Endothelial cell (in vitro differentiated cells): ENCODE measurements around the gene ZDHHC11B. TPM values are rescaled to one million over a fixed set of nuclear protein-coding genes. Genes with fewer than 3 reads are reported as not detected.

Experiments used
- DNase-seq: peaks from one replicate; pipeline ENCODE4 v3.0.0; 2021; ENCODE audit warnings: low spot score
- H3K27ac Mint-ChIP-seq: one replicate; pipeline ENCODE4 v1.8.0; 2021; ENCODE audit warnings: mixed read lengths, inconsistent platforms; ENCODE audit not compliant: unreplicated experiment
- H3K27me3 Mint-ChIP-seq: one replicate; pipeline ENCODE4 v1.8.0; 2021; ENCODE audit warnings: mild to moderate bottlenecking, moderate library complexity, mixed read lengths, inconsistent platforms; ENCODE audit not compliant: unreplicated experiment
- H3K36me3 Mint-ChIP-seq: one replicate; pipeline ENCODE4 v1.8.0; 2021; ENCODE audit warnings: mild to moderate bottlenecking, low read depth, mixed read lengths, inconsistent platforms; ENCODE audit not compliant: unreplicated experiment
- H3K4me1 Mint-ChIP-seq: one replicate; pipeline ENCODE4 v1.8.0; 2021; ENCODE audit warnings: mild to moderate bottlenecking, mixed read lengths, inconsistent platforms; ENCODE audit not compliant: unreplicated experiment
- H3K4me3 Mint-ChIP-seq: one replicate; pipeline ENCODE4 v1.8.0; 2021; ENCODE audit warnings: mild to moderate bottlenecking, mixed read lengths, inconsistent platforms; ENCODE audit not compliant: unreplicated experiment
- H3K9me3 Mint-ChIP-seq: one replicate; pipeline ENCODE4 v1.8.0; 2021; ENCODE audit warnings: mixed read lengths, inconsistent platforms; ENCODE audit not compliant: unreplicated experiment
- total RNA-seq: library from RNA; stranded (reverse); fragmentation: NEBNext Ultra II Directional; extraction: Animal tissue kit (Norgen Biotek cat#: 25700); gene quantifications from one replicate; pipeline ENCODE4 v1.2.1, GENCODE V29; 2021; ENCODE audit not compliant: unreplicated experiment
- TF ChIP-seq, protein P1 (sequence below): fragments of 200-600 bp; sonication (generic); IDR thresholded peaks from one replicate; pipeline ENCODE4 v1.5.0; 2021; ENCODE audit warnings: antibody characterized with exemption; ENCODE audit not compliant: unreplicated experiment

ZDHHC11B gene
- total RNA-seq, 1 donor from 2014 or later = not detected

DNA sequence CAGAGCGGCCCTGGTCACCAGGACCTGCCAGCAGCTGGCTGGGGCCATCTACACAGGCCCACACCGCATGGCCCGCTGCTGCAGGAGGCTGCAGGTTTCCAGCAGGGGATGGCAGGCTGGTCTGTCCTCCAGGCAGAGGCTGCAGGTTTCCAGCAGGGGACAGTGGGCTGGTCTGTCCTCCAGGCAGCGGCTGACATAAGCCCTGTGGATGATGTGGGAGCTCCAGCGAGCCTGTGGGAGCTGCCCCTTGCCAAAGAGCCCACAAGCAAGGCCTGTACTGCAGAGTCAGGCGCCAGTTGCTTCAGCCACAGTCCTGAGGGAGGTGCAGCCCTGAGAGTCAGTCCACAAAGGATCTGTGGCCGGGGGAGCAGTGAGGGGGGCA is 109.9 kb downstream of the ZDHHC11B start:
- Mint-ChIP-seq H3K27me3 (peaks cover 28% of the 10 kb centered on the region), H3K27ac (no peak overlapping the region), H3K4me3 (no peak overlapping the region), H3K9me3 (no peaks in the 10 kb centered on the region), H3K36me3 (peaks cover 3% of the 10 kb centered on the region), H3K4me1 (no peaks in the 10 kb centered on the region)
- TF ChIP-seq, protein P1, sequence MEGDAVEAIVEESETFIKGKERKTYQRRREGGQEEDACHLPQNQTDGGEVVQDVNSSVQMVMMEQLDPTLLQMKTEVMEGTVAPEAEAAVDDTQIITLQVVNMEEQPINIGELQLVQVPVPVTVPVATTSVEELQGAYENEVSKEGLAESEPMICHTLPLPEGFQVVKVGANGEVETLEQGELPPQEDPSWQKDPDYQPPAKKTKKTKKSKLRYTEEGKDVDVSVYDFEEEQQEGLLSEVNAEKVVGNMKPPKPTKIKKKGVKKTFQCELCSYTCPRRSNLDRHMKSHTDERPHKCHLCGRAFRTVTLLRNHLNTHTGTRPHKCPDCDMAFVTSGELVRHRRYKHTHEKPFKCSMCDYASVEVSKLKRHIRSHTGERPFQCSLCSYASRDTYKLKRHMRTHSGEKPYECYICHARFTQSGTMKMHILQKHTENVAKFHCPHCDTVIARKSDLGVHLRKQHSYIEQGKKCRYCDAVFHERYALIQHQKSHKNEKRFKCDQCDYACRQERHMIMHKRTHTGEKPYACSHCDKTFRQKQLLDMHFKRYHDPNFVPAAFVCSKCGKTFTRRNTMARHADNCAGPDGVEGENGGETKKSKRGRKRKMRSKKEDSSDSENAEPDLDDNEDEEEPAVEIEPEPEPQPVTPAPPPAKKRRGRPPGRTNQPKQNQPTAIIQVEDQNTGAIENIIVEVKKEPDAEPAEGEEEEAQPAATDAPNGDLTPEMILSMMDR = no peak
- no peak for DNase-seq

DNA sequence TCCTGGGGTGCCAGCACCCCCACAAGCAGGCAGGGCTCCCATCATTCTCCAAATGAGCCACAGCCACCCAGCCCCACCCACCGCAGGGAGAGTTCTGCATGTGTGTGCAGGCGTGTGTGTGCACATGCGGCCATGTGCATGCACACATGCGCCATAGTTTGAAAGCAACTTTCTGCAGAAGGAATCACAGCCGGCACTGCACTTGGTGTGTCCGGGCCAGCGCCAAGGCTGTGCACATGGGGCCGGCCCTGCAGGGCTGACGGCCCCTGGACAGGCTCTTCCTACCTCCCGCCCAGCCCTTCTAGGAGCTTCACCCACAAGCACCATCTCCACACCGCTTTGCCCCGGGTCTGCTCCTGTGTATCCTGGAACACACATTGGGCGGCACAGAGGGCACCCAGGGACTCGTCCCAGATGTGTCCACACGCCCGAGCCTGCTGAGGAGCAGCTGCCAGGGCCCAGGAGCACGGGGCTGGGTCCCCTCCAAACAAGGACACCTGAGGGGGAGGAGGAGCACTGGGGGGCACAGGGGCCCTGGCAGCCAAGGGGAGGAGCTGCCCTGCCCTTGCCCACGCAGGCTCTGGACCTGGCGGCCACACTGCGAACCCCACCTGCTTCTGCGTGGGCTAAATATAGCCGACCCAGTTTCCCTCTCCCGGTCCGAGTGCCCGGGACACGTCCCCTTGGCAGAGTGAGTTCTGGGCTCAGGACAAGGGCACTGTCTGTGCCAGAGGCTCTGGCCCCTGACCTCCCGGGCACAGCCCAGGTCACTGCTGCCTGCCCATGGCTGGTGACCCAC is 110.5 kb downstream of the ZDHHC11B start:
- Mint-ChIP-seq H3K4me3 (no peak overlapping the region), H3K27me3 (peaks cover 28% of the 10 kb centered on the region), H3K36me3 (peaks cover 3% of the 10 kb centered on the region), H3K9me3 (no peaks in the 10 kb centered on the region), H3K27ac (no peak overlapping the region), H3K4me1 (no peaks in the 10 kb centered on the region)
- TF ChIP-seq, protein P1 = no peak
- DNase-seq = no peak

DNA sequence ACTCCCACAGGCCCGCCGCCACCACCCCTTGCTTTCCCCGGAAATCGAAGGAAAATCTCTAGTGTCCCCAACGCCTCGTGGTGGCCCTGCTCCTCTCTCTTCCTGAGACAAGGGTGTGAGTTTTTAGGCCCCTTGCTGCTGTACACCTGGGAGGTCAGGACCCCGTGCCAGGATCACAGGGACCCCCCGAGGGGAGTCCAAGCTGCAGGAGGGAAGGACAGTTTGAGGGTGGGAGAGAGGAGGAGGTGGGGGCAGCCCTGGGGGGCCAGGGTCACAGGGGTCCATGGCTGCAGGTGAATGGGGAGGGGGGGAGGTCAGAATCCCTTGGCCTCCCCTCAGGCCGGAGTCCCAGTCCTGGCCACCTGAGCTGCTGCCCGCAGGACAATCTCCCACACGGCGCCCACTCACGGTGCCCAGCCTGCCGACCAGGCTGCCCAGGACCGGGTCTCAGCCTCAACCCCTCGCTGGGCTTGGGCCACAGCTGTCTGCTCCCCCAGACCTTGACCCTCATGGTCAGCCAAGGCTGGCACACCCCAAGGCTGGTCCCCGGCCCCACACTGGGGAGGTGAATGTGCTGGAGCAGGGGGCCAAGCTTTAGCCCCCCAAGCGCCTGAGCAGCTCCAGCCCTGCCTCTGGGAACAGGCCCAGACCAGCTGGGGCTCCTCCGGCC is 111.2 kb downstream of the ZDHHC11B start:
- no peaks in the 10 kb centered on the region for H3K4me1 Mint-ChIP-seq
- H3K9me3 Mint-ChIP-seq = no peaks in the 10 kb centered on the region
- peaks cover 3% of the 10 kb centered on the region for H3K36me3 Mint-ChIP-seq
- no peak for DNase-seq
- TF ChIP-seq, protein P1 = no peak
- peaks cover 28% of the 10 kb centered on the region for H3K27me3 Mint-ChIP-seq
- H3K4me3 Mint-ChIP-seq = no peak overlapping the region
- H3K27ac Mint-ChIP-seq = peak overlapping the region; percentile 92

DNA sequence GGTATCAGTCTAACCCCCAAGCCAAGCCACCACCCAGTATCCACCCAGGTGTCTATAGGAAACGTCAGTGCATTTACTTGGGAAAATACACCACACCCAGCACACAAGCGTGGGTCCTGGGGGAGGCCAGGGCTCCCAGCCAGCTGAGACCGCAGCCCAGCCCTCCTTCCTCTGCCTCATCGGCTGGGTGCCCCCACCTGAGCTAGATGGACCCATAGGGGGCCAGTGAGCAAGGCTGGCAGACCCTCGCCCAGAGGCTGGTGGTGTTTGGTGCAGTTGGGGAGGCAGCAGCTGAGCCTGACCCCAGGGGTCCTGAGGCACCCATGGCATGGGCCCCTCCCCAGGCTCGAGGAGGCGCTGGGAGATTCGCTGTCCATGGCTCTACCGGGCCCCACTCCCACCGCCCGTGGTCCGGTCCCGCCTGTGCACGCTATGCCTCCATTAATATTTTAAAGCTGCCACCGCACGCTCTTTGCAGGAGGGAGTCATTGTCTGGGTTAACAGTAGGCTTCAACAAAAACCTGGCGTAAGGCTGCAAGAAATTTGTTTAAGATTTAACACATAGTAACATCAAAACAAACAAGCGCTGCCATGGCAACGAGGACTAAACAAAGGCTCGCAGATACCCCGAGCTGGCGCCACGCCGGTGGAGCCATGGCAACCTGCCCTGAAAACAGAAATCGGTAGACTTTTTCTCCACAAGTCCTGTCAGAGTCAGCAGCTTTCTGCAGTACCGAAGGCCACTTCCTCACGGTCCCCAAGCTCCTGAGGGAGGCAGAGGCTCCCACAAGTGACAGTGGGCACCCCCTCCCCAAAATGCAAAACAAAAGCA is 112.0 kb downstream of the ZDHHC11B start:
- Mint-ChIP-seq H3K9me3 (no peaks in the 10 kb centered on the region), H3K4me1 (no peaks in the 10 kb centered on the region), H3K27me3 (peaks cover 29% of the 10 kb centered on the region), H3K27ac (peak overlapping the region; percentile 92), H3K36me3 (peaks cover 5% of the 10 kb centered on the region), H3K4me3 (no peak overlapping the region)
- TF ChIP-seq, protein P1 = no peak
- peak; percentile 67 for DNase-seq
